Coronary artery (tissue), 2 donors: ENCODE results near the gene JARID2.
"Not testable (repeated sequence)": the region's sequence is repeated elsewhere in the genome, so short reads cannot be mapped to it uniquely, and the experiment has no call there.

ENCODE experiments used
- DNase-seq: peaks from one replicate; pipeline ENCODE4 v3.0.0-alpha.2; 2017; ENCODE audit warnings: low spot score
- H3K27ac ChIP-seq, 2 donors: fragments of 200-600 bp; sonication (generic); one replicate each; pipeline ENCODE4 v1.5.1; 2016 to 2019
- H3K4me3 ChIP-seq: fragments of 200-600 bp; sonication (generic); 2 replicates; pipeline ENCODE4 v1.5.1; 2016; ENCODE audit warnings: mild to moderate bottlenecking, moderate library complexity
- CTCF ChIP-seq: fragments of 200-600 bp; sonication (generic); IDR thresholded peaks from one replicate; pipeline ENCODE4 v1.5.1; 2019; ENCODE audit warnings: antibody characterized with exemption

Gene JARID2

GRCh38 chr6:15409301-15410125 lies 163.6 kb downstream of the JARID2 start:
- Histone ChIP-seq H3K4me3 (no peak overlapping the region), H3K27ac (no peak overlapping the region)
- TF ChIP-seq CTCF = no peak
- no peak for DNase-seq

GRCh38 chr6:15410126-15410391 lies 164.2 kb downstream of the JARID2 start:
- Histone ChIP-seq H3K27ac (no peak overlapping the region), H3K4me3 (no peak overlapping the region)
- DNase-seq = no peak
- no peak for TF ChIP-seq CTCF

- H3K4me3 ChIP-seq = no peak overlapping the region
- no peak for TF ChIP-seq CTCF
- no peak overlapping the region for H3K27ac ChIP-seq
- DNase-seq = no peak
These were observed 164.9 kb downstream of the JARID2 start for GRCh38 chr6:15410752-15411151.

GRCh38 chr6:15411766-15412165 lies 165.9 kb downstream of the JARID2 start:
- DNase-seq = no peak
- no peak overlapping the region for H3K27ac ChIP-seq
- TF ChIP-seq CTCF = no peak
- H3K4me3 ChIP-seq = no peak overlapping the region

- Histone ChIP-seq H3K4me3 (no peak overlapping the region), H3K27ac (no peak overlapping the region)
- no peak for TF ChIP-seq CTCF
- no peak for DNase-seq
These were observed 166.9 kb downstream of the JARID2 start for GRCh38 chr6:15412767-15413166.

GRCh38 chr6:15413466-15414234 lies 167.8 kb downstream of the JARID2 start:
- H3K27ac ChIP-seq = no peak overlapping the region
- TF ChIP-seq CTCF = no peak
- no peak overlapping the region for H3K4me3 ChIP-seq
- no peak for DNase-seq

GRCh38 chr6:15414235-15414612 lies 168.4 kb downstream of the JARID2 start:
- no peak for TF ChIP-seq CTCF
- DNase-seq = no peak
- H3K4me3 ChIP-seq = no peak overlapping the region
- H3K27ac ChIP-seq = no peak overlapping the region

- DNase-seq, H3K27ac ChIP-seq, H3K4me3 ChIP-seq: not testable (repeated sequence)
These were observed 169.8 kb downstream of the JARID2 start for GRCh38 chr6:15415622-15416021.
